H1 (cell line): Measurements from ENCODE around the gene PREX1. TPM values are rescaled to one million over a fixed set of nuclear protein-coding genes. Genes with fewer than 3 reads are reported as not detected.

Source experiments
- CTCF ChIA-PET: fragments of 300-600 bp; sonication (Branson Sonifier 250); formaldehyde crosslinking; loops from one replicate; lab custom pipeline; 2021; ENCODE audit not compliant: partially characterized antibody; lab: Charles Lee
- POLR2A ChIA-PET: fragments of 300-600 bp; sonication (Branson Sonifier 250); formaldehyde crosslinking; loops from one replicate; lab custom pipeline; 2021; ENCODE audit warnings: inconsistent platforms; ENCODE audit not compliant: partially characterized antibody; lab: Charles Lee
- DNase-seq, 2 experiments: peaks; one replicate each; pipeline versions ENCODE4 v3.0.0 to v3.0.0-alpha.2; 2010 to 2022; ENCODE audit warnings: low spot score in 2 of 2, low read depth in 1 of 2, mixed read lengths in 1 of 2
- FAIRE-seq: peaks from 2 replicates; lab custom pipeline; 2011; peaks lifted over from hg19 to GRCh38; lab: Jason Lieb, UNC
- H2AFZ ChIP-seq: 2 replicates; pipeline ENCODE4 v1.8.1; 2012; ENCODE audit warnings: low read length, inconsistent platforms
- H2AK5ac ChIP-seq: 2 replicates; pipeline ENCODE4 v1.6.1; 2013; ENCODE audit warnings: low read depth, low read length
- H2BK120ac ChIP-seq: replicated peaks from 2 replicates; pipeline ENCODE3; 2013; ENCODE audit warnings: low read depth, low read length, inconsistent platforms
- H2BK12ac ChIP-seq: 2 replicates; pipeline ENCODE4 v1.6.1; 2013; ENCODE audit warnings: low read depth, low read length
- H2BK15ac ChIP-seq: 2 replicates; pipeline ENCODE4 v1.6.1; 2013; ENCODE audit warnings: low read length
- H2BK20ac ChIP-seq: 2 replicates; pipeline ENCODE4 v1.6.1; 2013; ENCODE audit warnings: low read length
- H2BK5ac ChIP-seq: 2 replicates; pipeline ENCODE4 v1.6.1; 2013; ENCODE audit warnings: low read depth, low read length
- H3K14ac ChIP-seq: 2 replicates; pipeline ENCODE4 v1.6.1; 2013; ENCODE audit warnings: inconsistent platforms; ENCODE audit not compliant: insufficient read length
- H3K18ac ChIP-seq: 2 replicates; pipeline ENCODE4 v1.6.1; 2013; ENCODE audit warnings: low read length; ENCODE audit errors: extremely low read depth
- H3K23ac ChIP-seq: 2 replicates; pipeline ENCODE4 v1.6.1; 2013; ENCODE audit warnings: inconsistent platforms; ENCODE audit not compliant: insufficient read length
- H3K23me2 ChIP-seq: 2 replicates; pipeline ENCODE4 v1.6.1; 2013; ENCODE audit warnings: low read depth, low read length
- H3K27ac ChIP-seq: 2 replicates; pipeline ENCODE4 v1.6.1; 2011; ENCODE audit warnings: low read depth, low read length, inconsistent platforms
- H3K27me3 ChIP-seq, 4 experiments: replicated peaks in 1 of 4; 1 replicate in 1 of 4; 2 replicates in 3 of 4; pipeline versions ENCODE4 v1.6.1 to v1.8.1; 2011 to 2013; ENCODE audit warnings: low read length in 3 of 4, mild to moderate bottlenecking in 3 of 4, inconsistent platforms in 2 of 4, mixed read lengths in 2 of 4, moderate library complexity in 1 of 4; ENCODE audit not compliant: control insufficient read depth in 3 of 4, insufficient read depth in 3 of 4; ENCODE audit errors: extremely low read depth in 1 of 4
- H3K36me3 ChIP-seq, 4 experiments: 2 replicates each; pipeline versions ENCODE4 v1.6.1 to v1.8.1; 2011 to 2013; ENCODE audit warnings: mild to moderate bottlenecking in 4 of 4, low read length in 3 of 4, moderate library complexity in 2 of 4, control low read depth in 1 of 4, inconsistent platforms in 1 of 4; ENCODE audit not compliant: insufficient read depth in 4 of 4, control insufficient read depth in 2 of 4
- H3K4ac ChIP-seq: replicated peaks from 2 replicates; pipeline ENCODE3; 2013; ENCODE audit warnings: low read length, low read depth, mixed read lengths, inconsistent platforms; ENCODE audit not compliant: insufficient read length
- H3K4me1 ChIP-seq, 4 experiments: replicated peaks in 1 of 4; 1 replicate in 1 of 4; 2 replicates in 3 of 4; pipeline versions ENCODE4 v1.6.1 to v1.8.1; 2011 to 2013; ENCODE audit warnings: low read length in 3 of 4, inconsistent platforms in 2 of 4, mixed read lengths in 1 of 4; ENCODE audit not compliant: insufficient read depth in 4 of 4, control insufficient read depth in 3 of 4
- H3K4me2 ChIP-seq, 2 experiments: 2 replicates each; pipeline versions ENCODE4 v1.6.1 to v1.8.1; 2011 to 2013; ENCODE audit warnings: low read depth in 2 of 2, low read length in 2 of 2, control low read depth in 1 of 2, inconsistent platforms in 1 of 2, mild to moderate bottlenecking in 1 of 2; ENCODE audit not compliant: insufficient read depth in 1 of 2
- H3K4me3 ChIP-seq, 4 experiments: fragments of 200-600, 300-600 bp in 1 of 4; sonication (generic), shearing (Covaris generic), sonication (Bioruptor Twin) in 1 of 4; 2 replicates each; pipeline versions ENCODE4 v1.5.1 to v1.8.1; 2011 to 2016; ENCODE audit warnings: low read length in 4 of 4, low read depth in 3 of 4, control low read depth in 2 of 4, inconsistent platforms in 2 of 4, mild to moderate bottlenecking in 2 of 4, mixed read lengths in 1 of 4, moderate library complexity in 1 of 4; ENCODE audit not compliant: insufficient read depth in 2 of 4; ENCODE audit errors: extremely low read depth in 1 of 4
- H3K56ac ChIP-seq: replicated peaks from 2 replicates; pipeline ENCODE3; 2013; ENCODE audit warnings: low read depth, mild to moderate bottlenecking, mixed read lengths, low read length, inconsistent platforms; ENCODE audit not compliant: insufficient read length
- H3K79me1 ChIP-seq: 2 replicates; pipeline ENCODE4 v1.6.1; 2013; ENCODE audit warnings: low read depth, low read length, control low read depth
- H3K79me2 ChIP-seq, 2 experiments: 2 replicates each; pipeline versions ENCODE4 v1.6.1 to v1.8.1; 2012 to 2013; ENCODE audit warnings: low read length in 2 of 2, mild to moderate bottlenecking in 2 of 2, inconsistent platforms in 1 of 2; ENCODE audit not compliant: insufficient read depth in 2 of 2, control insufficient read depth in 1 of 2
- H3K9ac ChIP-seq, 4 experiments: replicated peaks in 1 of 4; 1 replicate in 1 of 4; 2 replicates in 3 of 4; pipeline versions ENCODE4 v1.6.1 to v1.8.1; 2011 to 2013; ENCODE audit warnings: low read depth in 3 of 4, low read length in 3 of 4, control low read depth in 2 of 4, mild to moderate bottlenecking in 2 of 4, moderate library complexity in 2 of 4, inconsistent platforms in 1 of 4; ENCODE audit errors: extremely low read depth in 1 of 4
- H3K9me3 ChIP-seq, 2 experiments: 2 replicates each; pipeline versions ENCODE4 v1.6.1 to v1.8.1; 2012 to 2013; ENCODE audit warnings: mild to moderate bottlenecking in 2 of 2, moderate library complexity in 2 of 2, control low read depth in 1 of 2, inconsistent platforms in 1 of 2, low read depth in 1 of 2, low read length in 1 of 2, mixed read lengths in 1 of 2; ENCODE audit not compliant: insufficient read depth in 2 of 2
- H4K20me1 ChIP-seq, 2 experiments: replicated peaks in 1 of 2; 2 replicates each; pipeline versions ENCODE3 to v1.8.1; 2011 to 2013; ENCODE audit warnings: inconsistent platforms in 2 of 2, low read length in 2 of 2, mild to moderate bottlenecking in 1 of 2; ENCODE audit not compliant: insufficient read depth in 2 of 2, control insufficient read depth in 1 of 2
- H4K5ac ChIP-seq: 2 replicates; pipeline ENCODE4 v1.6.1; 2013; ENCODE audit warnings: low read length, low read depth, mixed read lengths, inconsistent platforms; ENCODE audit not compliant: insufficient read length
- H4K8ac ChIP-seq: 2 replicates; pipeline ENCODE4 v1.8.0; 2013; ENCODE audit warnings: mild to moderate bottlenecking, moderate library complexity, low read length, inconsistent platforms; ENCODE audit not compliant: insufficient read depth; ENCODE audit errors: extremely low read depth
- H4K91ac ChIP-seq: replicated peaks from 2 replicates; pipeline ENCODE3; 2013; ENCODE audit warnings: low read length, mixed read lengths, inconsistent platforms; ENCODE audit not compliant: insufficient read length
- ATF3 ChIP-seq: IDR thresholded peaks from 2 replicates; pipeline ENCODE4 v1.6.1; 2011; ENCODE audit warnings: low read depth, mild to moderate bottlenecking, low read length; ENCODE audit not compliant: insufficient read depth
- CTBP2 ChIP-seq: IDR thresholded peaks from 2 replicates; pipeline ENCODE4 v1.7.0; 2011; ENCODE audit warnings: borderline replicate concordance, mild to moderate bottlenecking, moderate library complexity, mixed read lengths, low read length; ENCODE audit not compliant: insufficient read depth, insufficient read length
- EZH2 ChIP-seq: fragments of 200-600 bp; sonication (generic); IDR thresholded peaks from 2 replicates; pipeline ENCODE4 v1.7.1; 2012; ENCODE audit warnings: low read depth, mild to moderate bottlenecking, moderate library complexity, low read length, inconsistent platforms; ENCODE audit not compliant: severe bottlenecking
- GTF2F1 ChIP-seq: IDR thresholded peaks from 2 replicates; pipeline ENCODE4 v1.6.1; 2012; ENCODE audit warnings: low read depth, low read length, improper control_type of control experiment, borderline replicate concordance
- KDM1A ChIP-seq: fragments of 200-600, 300-600 bp; sonication (generic); IDR thresholded peaks from 2 replicates; pipeline ENCODE4 v1.7.1; 2016; ENCODE audit warnings: mild to moderate bottlenecking, low read length, borderline replicate concordance
- NRF1 ChIP-seq: IDR thresholded peaks from 2 replicates; pipeline ENCODE4 v1.6.1; 2011; ENCODE audit warnings: mild to moderate bottlenecking, low read depth, low read length, improper control_type of control experiment
- RAD21 ChIP-seq, 2 experiments: IDR thresholded peaks in 1 of 2; conservative IDR thresholded peaks in 1 of 2; 2 replicates each; pipeline ENCODE4 v1.6.1; 2011; ENCODE audit warnings: low read depth in 2 of 2, low read length in 2 of 2, improper control_type of control experiment in 1 of 2, inconsistent platforms in 1 of 2, mild to moderate bottlenecking in 1 of 2, moderate library complexity in 1 of 2
- RBBP5 ChIP-seq: IDR thresholded peaks from 2 replicates; pipeline ENCODE4 v1.7.1; 2012; ENCODE audit warnings: low read depth, mild to moderate bottlenecking, inconsistent platforms, low read length, moderate library complexity, borderline replicate concordance
- RNF2 ChIP-seq: fragments of 200-900, 300-1000 bp; sonication (generic); IDR thresholded peaks from 2 replicates; pipeline ENCODE4 v1.7.1; 2016; ENCODE audit warnings: borderline replicate concordance, low read depth, mild to moderate bottlenecking, antibody characterized with exemption, low read length; ENCODE audit not compliant: poor library complexity, severe bottlenecking; ENCODE audit errors: missing control alignments
- TCF12 ChIP-seq: IDR thresholded peaks from 2 replicates; pipeline ENCODE4 v1.6.1; 2011; ENCODE audit warnings: low read depth, mild to moderate bottlenecking, low read length
- TEAD4 ChIP-seq: IDR thresholded peaks from 2 replicates; pipeline ENCODE4 v1.6.1; 2012; ENCODE audit warnings: low read depth, low read length, inconsistent platforms, mixed read lengths
- WGBS, 2 experiments: shearing (Covaris generic) in 1 of 2; methylation state at CpG; one replicate each; pipeline versions ENCODE4 v1.1.6 to v1.1.7; 2013 to 2015; ENCODE audit warnings: low lambda C conversion rate in 2 of 2, mixed read lengths in 2 of 2, inconsistent platforms in 1 of 2, low coverage in 1 of 2, missing lambda C conversion rate in 1 of 2; ENCODE audit not compliant: insufficient replicate concordance in 2 of 2, insufficient coverage in 1 of 2, insufficient read length in 1 of 2; ENCODE audit errors: extremely low coverage in 1 of 2, missing lambda C conversion rate in 1 of 2; 5-methylcytosine and 5-hydroxymethylcytosine counted together
- polyA plus RNA-seq, 7 experiments: library from polyadenylated mRNA; depleted of rRNA in 3 of 7; stranded (reverse) in 5 of 7; unstranded in 2 of 7; fragments of >200 nt in 5 of 7; fragments of 200-250 nt in 2 of 7; gene quantifications; 1 replicate in 5 of 7; 2 replicates in 1 of 7; 4 replicates in 1 of 7; pipeline versions ENCODE4 v1.2.1 to v1.2.3, GENCODE V29; 2011 to 2013; ENCODE audit warnings: missing spikeins in 2 of 7, mixed read lengths in 2 of 7
- total RNA-seq: library from RNA; stranded (reverse); fragmentation: NEBNext Ultra II Directional; extraction: Animal tissue kit (Norgen Biotek cat#: 25700); gene quantifications from 2 replicates; pipeline ENCODE4 v1.2.1, GENCODE V29; 2021

PREX1 gene
- total and polyA plus RNA-seq, 2 of the 8 experiments (the other 6 are each of a cell fraction or from before 2014, with no cell fraction given) = 10.7 to 12.8 TPM

- DNase-seq (no peak), FAIRE-seq (no peak)
- CTCF ChIA-PET = interaction anchor here (0.6 to 3.1 kb wide), 3 partner anchors 13 to 156 kb away, joined by 3 to 17 read pairs (median 3); no protein-coding TSS in a partner anchor
- H3K23ac ChIP-seq = no peak overlapping the region
- no peak overlapping the region for H3K4me3 ChIP-seq
- no peak overlapping the region for H2BK20ac ChIP-seq
- no peaks in the 10 kb centered on the region for H3K4me1 ChIP-seq
- no peak overlapping the region for H4K8ac ChIP-seq
- H4K5ac ChIP-seq = no peak overlapping the region
- 85% methylated on average over 14 of the region's 15 CpGs; no CpG with 5 or more reads in 1 of the 2 experiments for WGBS, 2 experiments
- H3K36me3 ChIP-seq = no peaks in the 10 kb centered on the region; a peak in 2 of 8 replicates
- H3K79me1 ChIP-seq = no peaks in the 10 kb centered on the region
- POLR2A ChIA-PET = interaction anchor here (1.7 kb wide), 1 partner anchor 277 kb away, joined by 4 read pairs; the partner anchor contains the start of gene ARFGEF2
- no peak overlapping the region for H2AK5ac ChIP-seq
- no peak overlapping the region for H3K9ac ChIP-seq
- H3K23me2 ChIP-seq = peaks cover 4% of the 10 kb centered on the region; the same call in 1 of the 2 replicates
- peaks cover 3 to 4% of the 10 kb centered on the region in 2 experiments for H4K20me1 ChIP-seq
- no peaks in the 10 kb centered on the region for H3K9me3 ChIP-seq
- no peak overlapping the region for H3K27ac ChIP-seq
- H3K4ac ChIP-seq = no peak overlapping the region
- H3K79me2 ChIP-seq = no peaks in the 10 kb centered on the region
- no peak overlapping the region for H2AFZ ChIP-seq
- H4K91ac ChIP-seq = no peak overlapping the region
- no peak overlapping the region for H3K18ac ChIP-seq
- H2BK120ac ChIP-seq = no peak overlapping the region
- no peak overlapping the region for H2BK12ac ChIP-seq
- H3K56ac ChIP-seq = no peak overlapping the region
- no peaks in the 10 kb centered on the region for H3K27me3 ChIP-seq
- no peak overlapping the region for H2BK15ac ChIP-seq
- no peak overlapping the region for H3K14ac ChIP-seq
- H3K4me2 ChIP-seq = no peak overlapping the region
- no peak overlapping the region for H2BK5ac ChIP-seq
- TF ChIP-seq CTBP2 = no peak
- TF ChIP-seq EZH2 = no peak
- TF ChIP-seq KDM1A = no peak
- TF ChIP-seq RAD21 (IDR thresholded peaks at IDR 0.05 in 1 of 2, conservative IDR thresholded peaks at IDR 0.05 in 1 of 2; ENCODE audit: low read depth in 2 of 2, low read length in 2 of 2) = no peak
- no peak for TF ChIP-seq TCF12
- no peak for TF ChIP-seq NRF1
- no peak for TF ChIP-seq RBBP5
- TF ChIP-seq RNF2 = no peak
- no peak for TF ChIP-seq ATF3
- no peak for TF ChIP-seq TEAD4
- no peak for TF ChIP-seq GTF2F1
These were observed 183.4 kb downstream of the PREX1 start for GRCh38 chr20:48644286-48644828.
